Thyroid gland (tissue), 4 donors: Measurements from ENCODE around the gene RUNDC1. TPM values are rescaled to one million over a fixed set of nuclear protein-coding genes. Genes with fewer than 3 reads are reported as not detected.

ENCODE experiments used
- DNase-seq, 2 donors: peaks; one replicate each; pipeline ENCODE4 v3.0.0-alpha.2; 2019
- H3K27ac ChIP-seq, 3 donors: fragments of 200-600 bp; sonication (generic); 1 replicate in 2 of 3; 2 replicates in 1 of 3; pipeline ENCODE4 v1.5.1; 2016 to 2019; ENCODE audit warnings: mild to moderate bottlenecking in 1 of 3, moderate library complexity in 1 of 3
- H3K27me3 ChIP-seq: fragments of 200-600 bp; sonication (generic); one replicate; pipeline ENCODE4 v1.5.1; 2019
- H3K36me3 ChIP-seq, 2 donors: fragments of 200-600 bp; sonication (generic); one replicate each; pipeline ENCODE4 v1.5.1; 2016 to 2019
- H3K4me1 ChIP-seq, 2 donors: fragments of 200-600 bp; sonication (generic); one replicate each; pipeline ENCODE4 v1.5.1; 2017 to 2019
- H3K4me3 ChIP-seq, 3 donors: fragments of 200-600 bp; sonication (generic); replicated peaks in 1 of 3; 1 replicate in 2 of 3; 2 replicates in 1 of 3; pipeline ENCODE4 v1.5.1; 2016; ENCODE audit warnings: mild to moderate bottlenecking in 1 of 3
- H3K9me3 ChIP-seq: fragments of 200-600 bp; sonication (generic); one replicate; pipeline ENCODE4 v1.5.1; 2017
- POLR2A ChIP-seq, 2 donors: fragments of 450-650 bp; IDR thresholded peaks; one replicate each; pipeline ENCODE4 v1.6.1; 2017; ENCODE audit warnings: antibody characterized with exemption in 2 of 2, mild to moderate bottlenecking in 2 of 2, moderate library complexity in 1 of 2
- WGBS, 2 donors: methylation state at CpG; one replicate each; pipeline ENCODE4 v1.1.5; 2017; 5-methylcytosine and 5-hydroxymethylcytosine counted together
- intact Hi-C: fragments of 100-400 bp; cut with DNase I; formaldehyde crosslinking; loops from one replicate; pipeline ENCODE4 v1.15.1; 2023
- small RNA-seq: library from RNA; depleted of rRNA; stranded (forward); fragments of <200 nt; gene quantifications from one replicate; pipeline ENCODE3, GENCODE V24; 2016
- total RNA-seq, 4 donors: library from RNA; depleted of rRNA; stranded (reverse); fragments of >200 nt; gene quantifications; one replicate each; pipeline ENCODE4 v1.2.3, GENCODE V29; 2016
- TF ChIP-seq, protein P1 (sequence below), 6 experiments: fragments of 200-600 bp in 3 of 6; fragments of 450-650 bp in 3 of 6; sonication (generic) in 3 of 6; IDR thresholded peaks; one replicate each; pipeline ENCODE4 v1.5.1; 2016 to 2019; ENCODE audit warnings: antibody characterized with exemption in 6 of 6, mild to moderate bottlenecking in 2 of 6, inconsistent platforms in 1 of 6, moderate library complexity in 1 of 6

Gene RUNDC1
- total RNA-seq, 4 donors from 2014 or later, result 25.8 to 31.9 (median 28.4) TPM

DNA sequence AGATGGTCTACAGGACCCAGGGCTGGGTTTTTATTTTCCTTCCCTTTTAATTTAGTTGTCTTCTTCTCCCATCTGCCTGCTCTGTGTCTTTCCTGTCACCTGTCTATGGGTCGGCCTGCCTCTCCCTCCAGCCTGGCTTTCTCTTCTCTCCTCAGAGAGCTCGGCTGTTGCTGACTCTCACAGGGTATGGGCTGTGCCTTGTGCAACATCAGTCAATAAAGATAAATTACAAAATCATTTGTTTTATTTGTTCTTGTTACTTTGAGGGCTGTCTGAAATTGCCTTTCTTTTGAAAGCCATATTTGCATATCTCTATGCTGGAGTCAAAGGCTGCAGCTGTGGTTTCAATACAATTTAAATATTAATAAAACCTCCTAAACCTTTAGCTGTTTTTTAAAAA lies 60.3 kb downstream of the RUNDC1 start:
- intact Hi-C loops, result no loop called here
- 84 to 88% methylated on average over 2 of the region's 2 CpGs for WGBS, 2 donors
- DNase-seq, result no peak

DNA sequence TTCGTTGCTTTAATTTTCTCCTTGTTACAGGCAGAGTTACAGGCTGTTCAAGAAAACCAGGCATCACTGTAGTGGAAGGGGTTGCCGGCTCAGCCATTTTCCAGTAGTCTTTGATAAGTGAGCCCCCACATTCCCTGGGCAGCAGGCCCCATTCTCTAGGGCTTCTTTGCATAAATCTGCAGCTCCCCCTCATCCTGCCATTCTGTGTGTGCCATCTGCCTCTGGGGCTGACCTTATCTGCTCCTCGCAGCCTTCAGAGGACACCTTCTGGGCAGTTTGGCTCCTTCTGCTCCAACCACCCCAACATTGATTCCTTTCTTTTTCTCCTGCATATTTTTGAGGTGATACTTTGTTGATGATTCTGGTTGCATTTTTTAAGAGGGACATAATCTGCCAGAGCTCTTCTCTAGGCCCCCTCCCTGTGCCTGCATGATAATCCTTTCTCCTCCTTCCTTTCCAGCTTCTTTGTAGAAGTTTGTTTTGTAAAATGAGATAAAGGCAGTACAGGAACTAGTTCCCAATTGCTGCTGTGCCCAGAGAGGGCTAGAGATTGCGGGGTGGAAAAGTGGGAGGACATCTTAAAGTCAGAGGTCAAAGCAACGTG lies 61.8 kb downstream of the RUNDC1 start:
- no peaks in the 10 kb centered on the region for H3K36me3 ChIP-seq
- H3K4me3 ChIP-seq, result no peak overlapping the region
- no peaks in the 10 kb centered on the region for H3K4me1 ChIP-seq
- TF ChIP-seq POLR2A (IDR thresholded peaks at IDR 0.05), result no peak
- TF ChIP-seq, protein P1, sequence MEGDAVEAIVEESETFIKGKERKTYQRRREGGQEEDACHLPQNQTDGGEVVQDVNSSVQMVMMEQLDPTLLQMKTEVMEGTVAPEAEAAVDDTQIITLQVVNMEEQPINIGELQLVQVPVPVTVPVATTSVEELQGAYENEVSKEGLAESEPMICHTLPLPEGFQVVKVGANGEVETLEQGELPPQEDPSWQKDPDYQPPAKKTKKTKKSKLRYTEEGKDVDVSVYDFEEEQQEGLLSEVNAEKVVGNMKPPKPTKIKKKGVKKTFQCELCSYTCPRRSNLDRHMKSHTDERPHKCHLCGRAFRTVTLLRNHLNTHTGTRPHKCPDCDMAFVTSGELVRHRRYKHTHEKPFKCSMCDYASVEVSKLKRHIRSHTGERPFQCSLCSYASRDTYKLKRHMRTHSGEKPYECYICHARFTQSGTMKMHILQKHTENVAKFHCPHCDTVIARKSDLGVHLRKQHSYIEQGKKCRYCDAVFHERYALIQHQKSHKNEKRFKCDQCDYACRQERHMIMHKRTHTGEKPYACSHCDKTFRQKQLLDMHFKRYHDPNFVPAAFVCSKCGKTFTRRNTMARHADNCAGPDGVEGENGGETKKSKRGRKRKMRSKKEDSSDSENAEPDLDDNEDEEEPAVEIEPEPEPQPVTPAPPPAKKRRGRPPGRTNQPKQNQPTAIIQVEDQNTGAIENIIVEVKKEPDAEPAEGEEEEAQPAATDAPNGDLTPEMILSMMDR (IDR thresholded peaks at IDR 0.05), result no peak
- intact Hi-C loops, result no loop called here
- H3K27me3 ChIP-seq, result no peaks in the 10 kb centered on the region
- H3K9me3 ChIP-seq, result no peaks in the 10 kb centered on the region
- no peak overlapping the region for H3K27ac ChIP-seq
- DNase-seq, result no peak
- WGBS, 2 donors, result 79 to 83% methylated on average over 5 of the region's 5 CpGs

More for the DNA sequence above, 60.3 kb downstream of the RUNDC1 start:
- TF ChIP-seq POLR2A (IDR thresholded peaks at IDR 0.05), result no peak
- TF ChIP-seq, protein P1 (IDR thresholded peaks at IDR 0.05), result no peak
- no peak overlapping the region for H3K27ac ChIP-seq
- H3K4me1 ChIP-seq, result no peaks in the 10 kb centered on the region
- H3K9me3 ChIP-seq, result no peaks in the 10 kb centered on the region
- no peaks in the 10 kb centered on the region for H3K36me3 ChIP-seq
- no peak overlapping the region for H3K4me3 ChIP-seq
- H3K27me3 ChIP-seq, result no peaks in the 10 kb centered on the region

Small RNA genes lying within 50 kb of the gene (small RNA-seq; reads per million reads assigned to genes)
- gene AARSD1, result not detected
- gene RF00561, result not detected

Other genes with a start within 250 kb of the RUNDC1 start
- gene EZH1, start 235.5 kb upstream of the RUNDC1 start, total RNA-seq, result 10 to 100 TPM; 39.3 to 69.2 (median 56.4) TPM
- gene RAMP2, start 219.3 kb upstream of the RUNDC1 start, total RNA-seq, result 10 to 100 TPM; 18.6 to 55.3 (median 25.7) TPM
- gene VPS25, start 207.1 kb upstream of the RUNDC1 start, total RNA-seq, result 10 to 100 TPM; 38.5 to 71.2 (median 56.3) TPM
- under 1 TPM in 2 of 4 donors, not detected in 2; 0.13 to 0.45 TPM for gene WNK4, start 200.0 kb upstream of the RUNDC1 start, total RNA-seq
- 10 to 100 TPM; 46.4 to 94.4 (median 80.3) TPM for gene COA3, start 181.9 kb upstream of the RUNDC1 start, total RNA-seq
- under 1 TPM in 1 of 4 donors, not detected in 3; 0.27 TPM for gene CNTD1, start 181.7 kb upstream of the RUNDC1 start, total RNA-seq
- gene BECN1, start 156.3 kb upstream of the RUNDC1 start, total RNA-seq, result 100 to 1,000 TPM; 107 to 213 (median 120) TPM
- 100 to 1,000 TPM in 1 of 4 donors, 10 to 100 TPM in 3; 78.3 to 119 (median 85.4) TPM for gene PSME3, start 147.2 kb upstream of the RUNDC1 start, total RNA-seq
- 1 to 10 TPM in 3 of 4 donors, under 1 TPM in 1; 0.93 to 1.7 (median 1.3) TPM for gene AOC2, start 136.0 kb upstream of the RUNDC1 start, total RNA-seq
- 10 to 100 TPM in 1 of 4 donors, 1 to 10 TPM in 3; 4.2 to 11.6 (median 5.8) TPM for gene AOC3, start 129.4 kb upstream of the RUNDC1 start, total RNA-seq
- gene G6PC1, start 79.8 kb upstream of the RUNDC1 start, total RNA-seq, result not detected
- 10 to 100 TPM; 25.6 to 37.9 (median 32.5) TPM for gene AARSD1, start 16.1 kb upstream of the RUNDC1 start, total RNA-seq
- under 1 TPM in 3 of 4 donors, not detected in 1; 0.11 to 0.75 (median 0.54) TPM for gene PTGES3L, start 485 bp upstream of the RUNDC1 start, total RNA-seq
- 1,000 to 10,000 TPM in 2 of 4 donors, 100 to 1,000 TPM in 2; 425 to 1,406 (median 814) TPM for gene RPL27, start 17.9 kb downstream of the RUNDC1 start, total RNA-seq
- 10 to 100 TPM; 23.9 to 43.9 (median 35.8) TPM for gene IFI35, start 26.2 kb downstream of the RUNDC1 start, total RNA-seq
- gene VAT1, start 41.8 kb downstream of the RUNDC1 start, total RNA-seq, result 100 to 1,000 TPM; 118 to 153 (median 131) TPM
- gene RND2, start 44.7 kb downstream of the RUNDC1 start, total RNA-seq, result 10 to 100 TPM in 2 of 4 donors, 1 to 10 TPM in 2; 5.2 to 14.8 (median 10.3) TPM
- 10 to 100 TPM; 14.4 to 31.9 (median 25.4) TPM for gene BRCA1, start 144.8 kb downstream of the RUNDC1 start, total RNA-seq
- 100 to 1,000 TPM; 117 to 166 (median 134) TPM for gene NBR1, start 190.6 kb downstream of the RUNDC1 start, total RNA-seq
- gene TMEM106A, start 231.3 kb downstream of the RUNDC1 start, total RNA-seq, result 10 to 100 TPM in 3 of 4 donors, 1 to 10 TPM in 1; 9.0 to 14.4 (median 12.5) TPM
- gene CCDC200, start 248.1 kb downstream of the RUNDC1 start, total RNA-seq, result not detected